Activated CD4-positive, alpha-beta T cell treated with anti-CD3 and anti-CD28 coated beads for 24 hours (primary cell): ENCODE results near the gene ZRANB3.
"Not testable (repeated sequence)": the region's sequence is repeated elsewhere in the genome, so short reads cannot be mapped to it uniquely, and the experiment has no call there.

Experiments used
- DNase-seq, 2 donors: peaks; one replicate each; pipeline ENCODE4 v3.0.0-alpha.2; 2020; ENCODE audit warnings: low read depth in 2 of 2

Gene ZRANB3

GRCh38 chr2:135490376-135490775, 40.6 kb downstream of the ZRANB3 start:
- DNase-seq = no peak

- no peak for DNase-seq
Observed at GRCh38 chr2:135485441-135485840, 45.6 kb downstream of the ZRANB3 start.

- DNase-seq = no peak
Observed at GRCh38 chr2:135475128-135475527, 55.9 kb downstream of the ZRANB3 start.

- no peak for DNase-seq
Observed at GRCh38 chr2:135473567-135473966, 57.5 kb downstream of the ZRANB3 start.

DNA sequence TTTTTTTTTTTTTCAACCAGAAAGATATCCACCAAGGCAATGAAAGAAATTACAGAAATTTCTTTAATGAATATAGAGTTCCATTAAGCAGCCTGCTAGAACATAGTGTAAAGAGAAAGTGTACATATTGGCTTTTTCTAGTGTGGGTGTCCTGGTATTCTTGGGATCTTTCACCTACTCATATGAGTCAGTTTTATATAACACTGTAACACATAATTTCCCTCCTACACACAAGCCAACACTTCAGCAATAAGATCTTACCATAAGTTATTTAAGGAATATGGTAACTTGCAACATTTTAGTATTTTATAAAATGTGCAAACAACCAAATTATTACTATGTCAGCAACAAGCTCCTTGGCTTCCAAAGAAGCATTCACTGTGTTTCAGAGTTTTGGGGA, 59.9 kb downstream of the ZRANB3 start:
- DNase-seq = no peak

DNA sequence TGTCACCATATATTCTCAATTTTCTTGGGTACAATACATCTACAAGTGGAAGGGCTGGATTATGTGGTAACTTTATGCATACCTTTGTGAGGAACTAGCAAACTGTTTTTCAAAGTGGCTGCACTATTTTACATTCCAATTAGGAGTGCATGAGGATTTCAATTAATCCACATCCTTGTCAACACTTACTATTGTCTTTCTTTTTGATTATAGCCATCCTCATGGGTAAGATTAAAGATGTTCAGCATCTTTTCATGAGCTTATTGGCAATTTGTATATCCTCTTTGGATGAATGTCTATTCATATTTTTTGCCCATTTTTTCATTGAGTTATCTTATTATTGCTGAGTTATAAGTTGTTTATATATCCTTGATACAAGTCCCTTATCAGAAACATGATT, 73.7 kb downstream of the ZRANB3 start:
- no peak for DNase-seq

DNA sequence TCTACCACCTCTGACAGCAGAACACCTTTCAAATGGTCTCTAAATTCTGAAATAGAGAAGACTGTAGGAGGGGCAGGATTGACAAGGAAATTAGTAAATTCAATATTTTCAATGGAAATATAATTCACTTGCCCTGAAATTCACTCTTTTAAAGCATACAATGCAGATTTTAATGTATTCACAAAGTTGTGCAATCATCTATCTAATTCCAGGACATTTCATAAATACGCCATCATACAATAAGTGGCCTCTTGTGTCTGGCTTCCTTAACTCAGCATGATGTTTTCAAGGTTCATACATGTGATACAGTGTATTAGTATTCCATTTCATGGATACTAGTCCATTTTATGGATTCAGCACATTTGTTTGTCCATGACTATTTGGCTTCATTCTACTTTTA, 74.2 kb downstream of the ZRANB3 start:
- no peak for DNase-seq

DNA sequence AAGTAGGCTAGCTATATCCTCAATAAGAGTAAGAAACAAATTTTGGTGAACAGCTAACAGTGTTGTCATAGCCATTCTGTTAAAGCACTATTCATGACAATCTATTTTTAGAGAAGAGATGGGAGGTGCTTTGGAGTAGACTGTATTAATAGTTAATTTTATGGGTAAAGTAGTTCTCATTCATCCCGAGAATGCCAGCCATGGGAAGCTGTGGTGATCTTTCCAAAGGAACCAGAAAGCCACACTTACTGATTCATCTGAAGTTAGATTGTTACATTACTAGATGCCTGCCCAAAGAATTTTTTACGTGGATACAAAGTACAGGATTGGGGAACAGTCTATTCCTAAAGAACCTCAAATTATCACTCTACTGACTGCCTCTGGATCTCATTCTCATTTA, 74.6 kb downstream of the ZRANB3 start:
- DNase-seq = no peak

DNA sequence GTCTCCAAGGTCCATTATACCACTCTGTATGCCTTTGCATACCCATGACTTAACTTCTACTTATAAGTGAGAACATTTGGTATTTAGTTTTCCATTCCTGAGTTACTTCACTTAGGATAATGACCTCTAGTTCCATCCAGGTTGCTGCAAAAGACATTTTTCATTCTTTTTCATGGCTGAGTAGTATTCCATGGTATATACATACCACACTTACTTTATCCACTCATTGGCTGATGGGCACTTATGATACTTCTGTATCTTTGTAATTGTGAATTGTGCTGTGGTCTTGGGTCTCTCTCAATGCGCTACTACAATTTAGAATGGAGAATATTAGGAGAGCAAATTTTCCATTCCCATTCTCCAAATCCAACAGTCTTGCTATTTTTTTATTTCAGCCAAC, 76.4 kb downstream of the ZRANB3 start:
- DNase-seq = no peak

- DNase-seq = not testable (repeated sequence)
Observed at GRCh38 chr2:135453027-135453426, 78.0 kb downstream of the ZRANB3 start.

GRCh38 chr2:135451966-135452365, 79.1 kb downstream of the ZRANB3 start:
- DNase-seq = no peak

GRCh38 chr2:135443013-135443412, 88.0 kb downstream of the ZRANB3 start:
- DNase-seq = not testable (repeated sequence)

DNA sequence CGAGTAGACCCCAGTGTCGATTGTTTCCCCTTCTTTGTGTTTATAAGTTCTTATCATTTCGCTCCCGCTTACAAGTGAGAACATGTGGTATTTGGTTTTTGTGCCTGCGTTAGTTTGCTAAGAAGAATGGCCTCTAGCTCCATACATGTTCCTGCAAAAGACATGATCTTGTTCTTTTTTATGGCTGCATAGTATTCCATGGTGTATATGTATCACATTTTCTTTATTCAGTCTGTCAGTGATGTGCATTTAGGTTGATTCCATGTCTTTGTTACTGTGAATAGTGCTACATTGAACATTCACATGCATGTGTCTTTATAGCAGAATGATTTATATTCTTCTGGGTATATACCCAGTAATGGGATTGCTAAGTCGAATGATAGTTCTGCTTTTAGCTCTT, 95.9 kb downstream of the ZRANB3 start:
- DNase-seq = not testable (repeated sequence)

DNA sequence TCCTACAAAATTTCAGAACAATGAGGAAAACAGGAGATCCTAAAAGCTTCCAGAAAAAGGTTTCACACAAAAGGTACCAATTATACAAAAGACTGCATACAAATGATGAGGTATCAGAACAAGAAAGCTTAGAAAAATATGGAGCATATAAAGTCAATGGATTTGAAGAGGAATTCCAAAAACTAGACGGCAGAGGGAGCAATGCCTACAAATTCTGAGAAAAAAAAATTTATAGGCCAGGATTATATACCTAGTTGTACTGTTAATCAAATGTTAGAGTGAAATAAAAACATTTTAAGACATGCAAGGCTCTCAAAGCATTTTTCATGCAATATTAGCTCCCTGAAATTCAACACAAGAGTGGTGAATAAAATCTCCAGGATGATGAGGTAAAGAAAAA, 106.2 kb downstream of the ZRANB3 start:
- no peak for DNase-seq

DNA sequence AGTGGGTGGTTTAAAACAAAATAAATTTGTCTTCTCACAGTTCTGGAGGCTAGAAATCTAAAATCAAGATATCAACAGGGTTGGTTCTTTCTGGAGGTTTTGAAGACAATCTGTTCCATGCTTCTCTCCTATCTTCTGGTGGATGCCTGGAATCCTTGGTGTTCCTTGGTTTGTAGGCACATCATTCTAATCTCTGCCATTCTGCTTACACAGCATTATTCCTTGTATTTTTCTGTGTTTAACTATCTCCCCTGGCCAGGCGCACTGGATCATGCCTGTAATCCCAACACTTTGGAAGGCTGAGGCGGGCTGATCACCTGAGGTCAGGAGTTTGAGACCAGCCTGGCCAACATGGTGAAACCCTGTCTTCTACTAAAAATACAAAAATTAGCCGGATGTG, 108.1 kb downstream of the ZRANB3 start:
- DNase-seq = no peak

- DNase-seq = no peak
Observed at GRCh38 chr2:135411646-135412045, 119.4 kb downstream of the ZRANB3 start.

DNA sequence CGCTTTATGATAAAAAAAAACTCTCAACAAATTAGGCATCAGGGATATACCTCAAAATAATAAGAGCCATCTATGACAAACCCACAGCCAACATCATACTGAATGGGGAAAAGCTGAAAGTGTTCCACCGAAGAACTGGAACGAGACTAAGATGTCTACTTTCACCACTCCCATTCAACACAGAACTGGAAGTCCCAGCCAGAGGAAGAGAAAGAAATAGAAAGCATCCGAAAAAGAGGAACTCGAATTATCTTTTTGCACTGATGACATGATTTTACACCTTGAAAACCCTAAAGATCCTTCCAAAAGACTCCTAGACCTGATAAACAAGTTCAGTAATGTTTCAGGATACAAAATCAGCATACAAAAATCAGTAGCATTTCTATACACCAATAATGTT, 121.6 kb downstream of the ZRANB3 start:
- DNase-seq = no peak

GRCh38 chr2:135396259-135396658, 134.8 kb downstream of the ZRANB3 start:
- DNase-seq = not testable (repeated sequence)

GRCh38 chr2:135386993-135387392, 144.0 kb downstream of the ZRANB3 start:
- DNase-seq = no peak

- no peak for DNase-seq
Observed at GRCh38 chr2:135378591-135378990, 152.4 kb downstream of the ZRANB3 start.

GRCh38 chr2:135373702-135374101, 157.3 kb downstream of the ZRANB3 start:
- DNase-seq = no peak

DNA sequence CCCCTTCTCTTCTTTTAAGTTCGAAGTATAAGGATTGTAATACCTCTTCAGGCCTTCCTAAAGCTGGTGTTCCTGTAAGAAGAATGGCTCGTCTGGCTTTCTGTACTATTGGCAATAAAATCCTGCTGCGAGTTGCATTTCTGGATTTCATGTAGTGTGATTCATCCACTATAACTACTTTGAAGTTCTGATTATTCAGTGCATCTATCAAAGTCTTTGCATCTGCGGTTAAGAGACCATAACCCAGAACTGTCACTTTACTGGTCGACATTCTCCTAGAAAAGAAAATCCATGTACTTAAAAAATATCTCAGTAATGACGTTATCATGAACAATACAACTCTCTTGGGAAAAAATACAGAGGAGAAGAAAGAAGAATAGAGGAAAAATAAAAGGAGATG, 181.1 kb downstream of the ZRANB3 start:
- DNase-seq = no peak

GRCh38 chr2:135348096-135348704, 182.8 kb downstream of the ZRANB3 start:
- DNase-seq = not testable (repeated sequence)

GRCh38 chr2:135337071-135337470, 193.9 kb downstream of the ZRANB3 start:
- no peak for DNase-seq
